ENCODE results near the gene LRRFIP1.

DNA sequence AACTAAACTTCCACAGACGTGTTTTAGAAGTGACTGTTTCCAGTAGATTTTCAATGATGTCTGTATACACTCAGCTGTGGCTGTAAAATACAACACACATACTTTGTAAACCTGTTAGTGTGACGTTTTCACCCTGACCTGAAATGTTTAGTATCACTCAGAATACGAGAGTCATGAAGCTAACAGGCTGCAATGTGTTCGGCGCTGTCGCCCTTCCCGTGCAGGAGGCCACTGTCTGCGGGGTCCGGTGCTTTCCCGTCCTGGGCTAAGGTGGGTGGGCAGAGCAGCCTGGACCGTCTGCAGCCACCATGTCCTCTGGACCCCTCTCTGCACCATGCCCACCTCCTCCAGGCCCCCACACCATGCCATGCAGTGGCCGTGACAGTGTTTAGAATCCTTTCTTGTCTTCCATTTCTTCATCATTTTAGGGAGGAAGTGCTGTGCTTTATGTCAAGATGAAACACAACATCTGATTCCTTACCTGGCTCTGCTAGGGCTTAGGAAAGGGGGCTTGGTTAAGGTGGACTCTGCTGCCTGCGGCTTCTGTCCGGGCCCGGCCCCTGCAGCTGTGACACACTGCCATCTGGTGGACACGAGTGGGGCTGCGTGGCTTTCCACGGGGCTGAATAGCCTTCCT, 117.3 kb downstream of the LRRFIP1 start:
- TF ChIP-seq POLR2A (IDR thresholded peaks at IDR 0.05) = no peak
- TF ChIP-seq, protein P1, sequence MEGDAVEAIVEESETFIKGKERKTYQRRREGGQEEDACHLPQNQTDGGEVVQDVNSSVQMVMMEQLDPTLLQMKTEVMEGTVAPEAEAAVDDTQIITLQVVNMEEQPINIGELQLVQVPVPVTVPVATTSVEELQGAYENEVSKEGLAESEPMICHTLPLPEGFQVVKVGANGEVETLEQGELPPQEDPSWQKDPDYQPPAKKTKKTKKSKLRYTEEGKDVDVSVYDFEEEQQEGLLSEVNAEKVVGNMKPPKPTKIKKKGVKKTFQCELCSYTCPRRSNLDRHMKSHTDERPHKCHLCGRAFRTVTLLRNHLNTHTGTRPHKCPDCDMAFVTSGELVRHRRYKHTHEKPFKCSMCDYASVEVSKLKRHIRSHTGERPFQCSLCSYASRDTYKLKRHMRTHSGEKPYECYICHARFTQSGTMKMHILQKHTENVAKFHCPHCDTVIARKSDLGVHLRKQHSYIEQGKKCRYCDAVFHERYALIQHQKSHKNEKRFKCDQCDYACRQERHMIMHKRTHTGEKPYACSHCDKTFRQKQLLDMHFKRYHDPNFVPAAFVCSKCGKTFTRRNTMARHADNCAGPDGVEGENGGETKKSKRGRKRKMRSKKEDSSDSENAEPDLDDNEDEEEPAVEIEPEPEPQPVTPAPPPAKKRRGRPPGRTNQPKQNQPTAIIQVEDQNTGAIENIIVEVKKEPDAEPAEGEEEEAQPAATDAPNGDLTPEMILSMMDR (IDR thresholded peaks at IDR 0.05) = peak; percentile 95 to 99 (median 96)
